Measurements from ENCODE around the gene ATP8B4. TPM values are rescaled to one million over a fixed set of nuclear protein-coding genes. Genes with fewer than 3 reads are reported as not detected.

The ATP8B4 gene
- total RNA-seq, 1 experiment from 2014 or later = not detected

- DNase-seq (ENCODE audit: low read depth) = no peak
These were observed 305.4 kb downstream of the ATP8B4 start for GRCh38 chr15:49813625-49814024.

- DNase-seq (ENCODE audit: low read depth) = no peak
These were observed 308.3 kb downstream of the ATP8B4 start for GRCh38 chr15:49810720-49811119.

- no peak for DNase-seq (ENCODE audit: low read depth)
These were observed 309.0 kb downstream of the ATP8B4 start for GRCh38 chr15:49809894-49810609.

GRCh38 chr15:49808341-49808740 lies 310.7 kb downstream of the ATP8B4 start:
- no peak for DNase-seq (ENCODE audit: low read depth)

Other genes starting within 250 kb of the ATP8B4 start
- gene SLC27A2, start 63.0 kb upstream of the ATP8B4 start, total RNA-seq (2014; rRNA removed; shearing (Covaris generic)) = 1.1 and 1.3 TPM in 2 replicates
- not detected in 2 replicates for gene HDC, start 146.5 kb upstream of the ATP8B4 start, total RNA-seq (2014; rRNA removed; shearing (Covaris generic))
- 75.3 and 91.7 TPM in 2 replicates for gene GABPB1, start 236.0 kb upstream of the ATP8B4 start, total RNA-seq (2014; rRNA removed; shearing (Covaris generic))

Data from Daoy (cell line).